Spleen (tissue), 7 donors: Measurements from ENCODE around the gene GFPT2.

Experiments used
- POLR2A ChIP-seq, 3 donors: fragments of 450-650 bp; IDR thresholded peaks; one replicate each; pipeline ENCODE4 v1.5.1; 2017; ENCODE audit warnings: antibody characterized with exemption in 3 of 3, mild to moderate bottlenecking in 1 of 3
- TF ChIP-seq, protein P1 (sequence below), 11 experiments: fragments of 200-600 bp in 7 of 11; fragments of 450-650 bp in 4 of 11; sonication (generic) in 4 of 11; IDR thresholded peaks in 8 of 11; conservative IDR thresholded peaks in 3 of 11; 1 replicate in 7 of 11; 2 replicates in 4 of 11; pipeline versions ENCODE4 v1.4.0 to v1.8.0; 2016 to 2021; ENCODE audit warnings: antibody characterized with exemption in 11 of 11, inconsistent platforms in 4 of 11, mild to moderate bottlenecking in 1 of 11
- donor health status: DM: no; HTN: no; CAD: no; lungs with moderate emphysema.
- donor health status: DM: no; HTN: no; CAD: no.
- donor health status: DM: no; HTN: no; CAD: no.

DNA sequence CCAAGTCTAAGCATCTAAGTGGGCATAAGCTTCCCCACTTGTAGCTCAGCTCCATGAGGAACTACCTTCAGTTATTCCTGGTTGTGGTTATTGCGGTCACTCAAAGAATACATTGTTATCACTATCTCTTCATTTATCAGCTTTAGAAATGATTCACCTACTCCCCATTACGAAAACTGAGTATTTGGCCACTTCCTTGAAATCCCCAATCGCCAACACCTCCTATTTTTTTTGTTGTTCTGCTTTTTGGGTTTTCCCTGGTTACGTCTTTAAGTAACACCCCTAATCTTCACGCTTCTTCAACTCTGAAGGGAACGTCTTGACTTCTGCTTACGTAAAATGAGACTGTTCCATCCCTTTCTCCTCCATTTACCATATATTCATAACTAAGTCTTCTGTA is 81.9 kb downstream of the GFPT2 start:
- TF ChIP-seq, protein P1, sequence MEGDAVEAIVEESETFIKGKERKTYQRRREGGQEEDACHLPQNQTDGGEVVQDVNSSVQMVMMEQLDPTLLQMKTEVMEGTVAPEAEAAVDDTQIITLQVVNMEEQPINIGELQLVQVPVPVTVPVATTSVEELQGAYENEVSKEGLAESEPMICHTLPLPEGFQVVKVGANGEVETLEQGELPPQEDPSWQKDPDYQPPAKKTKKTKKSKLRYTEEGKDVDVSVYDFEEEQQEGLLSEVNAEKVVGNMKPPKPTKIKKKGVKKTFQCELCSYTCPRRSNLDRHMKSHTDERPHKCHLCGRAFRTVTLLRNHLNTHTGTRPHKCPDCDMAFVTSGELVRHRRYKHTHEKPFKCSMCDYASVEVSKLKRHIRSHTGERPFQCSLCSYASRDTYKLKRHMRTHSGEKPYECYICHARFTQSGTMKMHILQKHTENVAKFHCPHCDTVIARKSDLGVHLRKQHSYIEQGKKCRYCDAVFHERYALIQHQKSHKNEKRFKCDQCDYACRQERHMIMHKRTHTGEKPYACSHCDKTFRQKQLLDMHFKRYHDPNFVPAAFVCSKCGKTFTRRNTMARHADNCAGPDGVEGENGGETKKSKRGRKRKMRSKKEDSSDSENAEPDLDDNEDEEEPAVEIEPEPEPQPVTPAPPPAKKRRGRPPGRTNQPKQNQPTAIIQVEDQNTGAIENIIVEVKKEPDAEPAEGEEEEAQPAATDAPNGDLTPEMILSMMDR (IDR thresholded peaks at IDR 0.05 in 8 of 11, conservative IDR thresholded peaks at IDR 0.05 in 3 of 11), result no peak
- no peak for TF ChIP-seq POLR2A (IDR thresholded peaks at IDR 0.05)
